Measurements from ENCODE around the gene FGF12. TPM values are rescaled to one million over a fixed set of nuclear protein-coding genes. Genes with fewer than 3 reads are reported as not detected.

FGF12 gene
- polyA plus RNA-seq, 2 of the 4 experiments (the other 2 are of a cell fraction): 0.63 to 1.1 TPM

DNA sequence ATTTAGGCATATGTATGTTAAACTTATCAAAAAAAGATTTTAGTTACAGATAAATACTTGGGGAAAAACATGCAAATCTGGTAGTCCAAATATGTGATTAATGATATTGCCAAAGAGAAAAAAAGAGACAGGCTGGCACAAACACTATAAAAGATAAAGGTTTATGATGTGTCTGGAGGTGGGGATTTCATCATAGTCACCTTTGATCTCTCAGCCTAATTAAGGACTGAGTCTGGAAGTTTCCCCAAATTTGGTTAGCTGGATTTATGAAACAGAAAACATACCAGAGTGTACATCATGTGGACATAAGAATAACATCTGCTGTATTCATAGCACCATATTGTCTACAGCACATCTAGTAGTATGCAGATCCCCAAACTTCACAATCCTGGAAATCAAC, 157.0 kb downstream of the FGF12 start (continued):
- no peak for TF ChIP-seq MYC (IDR thresholded peaks at IDR 0.05; ENCODE audit: borderline replicate concordance, low read length)
- no peak for TF ChIP-seq KDM1A (IDR thresholded peaks at IDR 0.05; ENCODE audit: low read depth)

DNA sequence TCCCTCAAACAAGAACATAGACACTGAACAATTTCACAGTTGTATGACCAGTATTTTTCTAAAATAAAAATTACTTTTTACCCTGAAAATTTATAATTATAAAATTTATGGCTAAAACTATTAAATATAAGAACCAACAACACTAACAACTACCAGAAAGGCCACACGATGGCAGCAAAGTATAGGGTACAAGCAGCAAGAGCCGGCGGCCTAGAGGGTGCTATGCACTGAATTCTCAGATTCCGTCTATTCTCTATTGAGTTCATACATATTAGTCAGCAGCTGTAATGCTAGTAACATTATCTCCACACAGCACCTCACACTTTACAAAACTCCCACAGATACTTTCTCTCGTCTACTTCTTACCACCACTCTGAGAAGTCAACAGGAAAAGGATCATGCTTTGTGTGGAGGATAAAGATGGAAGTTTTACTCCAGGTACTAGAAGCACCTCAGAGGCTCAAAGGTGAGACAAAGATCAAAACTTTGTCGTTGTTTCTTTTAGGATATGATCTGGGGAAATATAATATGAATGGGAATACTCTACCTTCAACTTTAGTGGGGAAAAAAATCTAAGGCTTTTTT, 160.5 kb downstream of the FGF12 start:
- ChIA-PET CTCF (interaction anchor here (0.5 to 4.6 kb wide), 14 partner anchors 10 to 1045 kb away, joined by 3 to 21 read pairs (median 4); no protein-coding TSS in a partner anchor), POLR2A (no interaction called here)
- DNase-seq (ENCODE audit: low read depth in 1 of 2, low spot score in 1 of 2) (peak; percentile 13 to 71), ATAC-seq (peak; percentile 75 to 90), FAIRE-seq (no peak)
- H3K4me3 ChIP-seq: no peak overlapping the region
- H3K27ac ChIP-seq: no peak overlapping the region
- 0 out of 3 replicates have a peak, but pooled peaks cover 4% of the 10 kb centered on the region for H3K4me1 ChIP-seq
- TF ChIP-seq SMC3 (IDR thresholded peaks at IDR 0.05) (peak; percentile 61), RAD21 (conservative IDR thresholded peaks at IDR 0.05 in 1 of 2, IDR thresholded peaks at IDR 0.05 in 1 of 2) (peak; percentile 85 to 89), MAZ (IDR thresholded peaks at IDR 0.05; ENCODE audit: borderline replicate concordance, low read depth, low read length) (no peak), EHF (CRISPR knock-in tag; IDR thresholded peaks at IDR 0.05) (no peak)
- TF ChIP-seq, protein P1, sequence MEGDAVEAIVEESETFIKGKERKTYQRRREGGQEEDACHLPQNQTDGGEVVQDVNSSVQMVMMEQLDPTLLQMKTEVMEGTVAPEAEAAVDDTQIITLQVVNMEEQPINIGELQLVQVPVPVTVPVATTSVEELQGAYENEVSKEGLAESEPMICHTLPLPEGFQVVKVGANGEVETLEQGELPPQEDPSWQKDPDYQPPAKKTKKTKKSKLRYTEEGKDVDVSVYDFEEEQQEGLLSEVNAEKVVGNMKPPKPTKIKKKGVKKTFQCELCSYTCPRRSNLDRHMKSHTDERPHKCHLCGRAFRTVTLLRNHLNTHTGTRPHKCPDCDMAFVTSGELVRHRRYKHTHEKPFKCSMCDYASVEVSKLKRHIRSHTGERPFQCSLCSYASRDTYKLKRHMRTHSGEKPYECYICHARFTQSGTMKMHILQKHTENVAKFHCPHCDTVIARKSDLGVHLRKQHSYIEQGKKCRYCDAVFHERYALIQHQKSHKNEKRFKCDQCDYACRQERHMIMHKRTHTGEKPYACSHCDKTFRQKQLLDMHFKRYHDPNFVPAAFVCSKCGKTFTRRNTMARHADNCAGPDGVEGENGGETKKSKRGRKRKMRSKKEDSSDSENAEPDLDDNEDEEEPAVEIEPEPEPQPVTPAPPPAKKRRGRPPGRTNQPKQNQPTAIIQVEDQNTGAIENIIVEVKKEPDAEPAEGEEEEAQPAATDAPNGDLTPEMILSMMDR (IDR thresholded peaks at IDR 0.05): peak; percentile 81
- no peaks in the 10 kb centered on the region for H3K9me3 ChIP-seq
- no peak overlapping the region for H3K4me2 ChIP-seq
- 3% methylated on average over 6 of the region's 6 CpGs for WGBS (ENCODE audit: missing lambda C conversion rate)

DNA sequence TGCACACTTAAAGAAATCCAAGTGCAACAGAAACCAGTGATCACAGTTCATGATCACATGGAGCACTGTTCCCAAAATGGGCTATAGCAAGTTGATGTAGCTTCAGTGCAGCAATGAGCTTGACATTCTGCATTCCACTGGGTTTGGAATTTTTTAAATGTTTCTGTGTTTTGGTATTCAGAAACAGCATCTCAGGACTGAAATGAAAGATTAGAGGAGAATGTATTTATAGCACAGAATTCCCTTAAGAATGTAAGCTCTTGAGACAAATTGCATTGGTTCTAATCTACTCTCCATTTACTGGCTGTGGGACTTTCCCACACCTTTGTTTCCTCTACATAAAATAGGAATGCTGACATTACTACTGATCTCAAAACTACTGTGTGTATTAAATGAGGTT, 162.7 kb downstream of the FGF12 start:
- ATAC-seq (no peak), FAIRE-seq (no peak), DNase-seq (ENCODE audit: low read depth in 1 of 2, low spot score in 1 of 2) (no peak)
- Histone ChIP-seq H3K4me2 (no peak overlapping the region), H3K27ac (no peak overlapping the region), H3K4me3 (no peak overlapping the region), H3K9me3 (no peaks in the 10 kb centered on the region), H3K4me1 (no peaks in the 10 kb centered on the region)
- CTCF ChIA-PET: interaction anchor here (1.1 to 4.6 kb wide), 3 partner anchors 239 to 1008 kb away, joined by 4 to 16 read pairs (median 6); no protein-coding TSS in a partner anchor
- TF ChIP-seq ESRRA (IDR thresholded peaks at IDR 0.05; ENCODE audit: borderline replicate concordance, low read length) (no peak), RNF2 (IDR thresholded peaks at IDR 0.05; ENCODE audit: borderline replicate concordance, low read depth) (no peak), HOXA7 (CRISPR knock-in tag; IDR thresholded peaks at IDR 0.05) (no peak), MAZ (IDR thresholded peaks at IDR 0.05; ENCODE audit: borderline replicate concordance, low read depth, low read length) (no peak), RCOR1 (IDR thresholded peaks at IDR 0.05; ENCODE audit: low read depth, low read length) (no peak), HEYL (CRISPR knock-in tag; IDR thresholded peaks at IDR 0.05) (no peak), BHLHE40 (IDR thresholded peaks at IDR 0.05; ENCODE audit: low read depth, low read length) (no peak), JUNB (IDR thresholded peaks at IDR 0.05) (no peak), HOXB13 (CRISPR knock-in tag; IDR thresholded peaks at IDR 0.05; ENCODE audit: low read depth) (no peak), NFE2L2 (conservative IDR thresholded peaks at IDR 0.05; ENCODE audit: low read length) (no peak), NR3C1 (IDR thresholded peaks at IDR 0.05) (no peak), CBX2 (IDR thresholded peaks at IDR 0.05; ENCODE audit: borderline replicate concordance, low read depth) (no peak), RAD21 (conservative IDR thresholded peaks at IDR 0.05 in 1 of 2, IDR thresholded peaks at IDR 0.05 in 1 of 2) (no peak), SMC3 (IDR thresholded peaks at IDR 0.05) (no peak), HOXB5 (CRISPR knock-in tag; IDR thresholded peaks at IDR 0.05) (no peak), EP300 (IDR thresholded peaks at IDR 0.05) (no peak)
- TF ChIP-seq, protein P2, sequence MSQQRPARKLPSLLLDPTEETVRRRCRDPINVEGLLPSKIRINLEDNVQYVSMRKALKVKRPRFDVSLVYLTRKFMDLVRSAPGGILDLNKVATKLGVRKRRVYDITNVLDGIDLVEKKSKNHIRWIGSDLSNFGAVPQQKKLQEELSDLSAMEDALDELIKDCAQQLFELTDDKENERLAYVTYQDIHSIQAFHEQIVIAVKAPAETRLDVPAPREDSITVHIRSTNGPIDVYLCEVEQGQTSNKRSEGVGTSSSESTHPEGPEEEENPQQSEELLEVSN (IDR thresholded peaks at IDR 0.05; ENCODE audit: borderline replicate concordance, low read depth): no peak
- TF ChIP-seq, protein P3, sequence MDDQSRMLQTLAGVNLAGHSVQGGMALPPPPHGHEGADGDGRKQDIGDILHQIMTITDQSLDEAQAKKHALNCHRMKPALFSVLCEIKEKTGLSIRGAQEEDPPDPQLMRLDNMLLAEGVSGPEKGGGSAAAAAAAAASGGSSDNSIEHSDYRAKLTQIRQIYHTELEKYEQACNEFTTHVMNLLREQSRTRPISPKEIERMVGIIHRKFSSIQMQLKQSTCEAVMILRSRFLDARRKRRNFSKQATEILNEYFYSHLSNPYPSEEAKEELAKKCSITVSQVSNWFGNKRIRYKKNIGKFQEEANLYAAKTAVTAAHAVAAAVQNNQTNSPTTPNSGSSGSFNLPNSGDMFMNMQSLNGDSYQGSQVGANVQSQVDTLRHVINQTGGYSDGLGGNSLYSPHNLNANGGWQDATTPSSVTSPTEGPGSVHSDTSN (IDR thresholded peaks at IDR 0.05): no peak
- POLR2A ChIA-PET: no interaction called here

Measured in A549 (cell line).